T-helper 1 cell (primary cell): ENCODE results near the gene AKAP10.
"Not testable (repeated sequence)": the region's sequence is repeated elsewhere in the genome, so short reads cannot be mapped to it uniquely, and the experiment has no call there.

Source experiments
- DNase-seq, 5 donors: peaks; one replicate each; pipeline ENCODE4 v3.0.0-alpha.2; 2012 to 2020

AKAP10 gene

GRCh38 chr17:19978209-19978802 is 678 bp upstream of the AKAP10 start:
- DNase-seq, result peak in 1 of 5 donors; percentile 34

DNA sequence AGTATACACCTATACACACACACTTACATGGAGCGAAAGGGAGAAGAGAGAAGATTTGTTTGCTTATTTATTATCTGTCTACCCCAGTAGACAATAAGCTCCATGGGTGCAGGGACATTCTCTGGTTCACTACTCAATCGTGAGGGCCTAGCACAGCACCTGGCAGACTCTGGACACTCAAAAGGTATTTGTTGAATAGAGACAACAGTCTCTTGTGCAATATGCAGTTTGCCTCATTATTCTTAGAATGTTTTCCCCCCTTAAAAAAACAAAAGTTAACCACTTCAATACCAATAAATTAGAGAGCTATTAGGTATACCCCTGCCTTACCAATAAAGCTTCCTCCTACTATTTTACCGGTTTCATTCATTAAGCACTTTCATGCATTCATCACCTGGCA is 2.0 kb downstream of the AKAP10 start:
- DNase-seq, result no peak

DNA sequence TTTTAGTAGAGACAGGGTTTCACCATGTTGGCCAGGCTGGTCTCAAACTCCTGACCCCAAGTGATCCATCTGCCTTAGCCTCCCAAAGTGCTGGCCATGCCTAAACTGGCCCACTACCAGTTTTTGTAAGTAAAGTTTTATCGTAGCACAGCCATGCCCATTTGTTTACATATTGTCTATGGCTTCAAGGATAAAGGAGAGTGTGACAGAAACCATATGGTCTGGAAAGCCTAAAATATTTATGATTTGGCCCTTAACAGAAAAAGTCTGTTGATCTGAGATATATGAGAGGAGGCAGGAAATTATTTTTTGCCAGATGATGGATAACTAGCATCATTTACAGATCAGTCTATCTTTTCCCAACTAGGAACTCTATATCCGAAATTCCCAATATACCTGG is 4.5 kb downstream of the AKAP10 start:
- DNase-seq, result no peak

- not testable (repeated sequence) for DNase-seq
Observed at GRCh38 chr17:19962954-19963353, 14.7 kb downstream of the AKAP10 start.

DNA sequence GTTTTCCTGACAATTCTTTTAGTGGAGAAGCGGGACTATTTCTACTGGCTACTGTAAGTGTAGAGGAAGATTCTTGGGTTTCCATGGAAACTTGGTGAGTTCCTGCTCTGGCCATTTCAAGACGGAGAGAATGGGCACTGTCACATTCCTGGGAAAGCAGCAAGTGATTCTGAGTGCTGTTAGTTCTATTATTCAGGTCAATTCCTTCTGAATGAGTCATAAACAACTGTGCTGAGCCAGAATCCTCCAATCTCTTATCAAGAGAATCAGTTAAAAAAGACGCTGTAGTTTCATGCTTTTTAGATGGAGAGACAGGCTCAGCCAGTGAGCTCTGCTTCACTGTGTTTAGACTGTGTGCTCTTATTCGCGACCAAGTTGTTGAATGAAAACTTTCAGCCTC is 19.6 kb downstream of the AKAP10 start:
- no peak for DNase-seq

DNA sequence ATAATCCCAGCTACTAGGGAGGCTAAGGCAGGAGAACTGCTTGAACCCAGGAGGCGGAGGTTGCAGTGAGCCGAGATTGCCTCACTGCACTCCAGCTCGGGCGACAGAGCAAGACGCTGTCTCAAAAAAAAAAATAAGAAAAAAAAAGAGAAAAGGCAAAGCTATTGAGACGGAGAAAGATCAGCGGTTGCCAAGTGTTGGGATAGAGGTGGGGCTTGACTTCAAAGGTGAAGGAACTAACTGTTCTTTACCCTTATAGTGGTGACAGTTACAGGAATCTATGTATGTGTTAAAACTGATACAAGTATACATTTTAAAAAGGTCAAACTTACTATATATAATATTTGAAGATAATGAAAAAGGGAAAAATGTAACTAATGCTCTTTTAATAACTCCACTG is 22.5 kb downstream of the AKAP10 start:
- DNase-seq, result no peak

- DNase-seq, result not testable (repeated sequence)
Observed at GRCh38 chr17:19951411-19951810, 26.2 kb downstream of the AKAP10 start.

GRCh38 chr17:19950624-19951195 is 26.9 kb downstream of the AKAP10 start:
- not testable (repeated sequence) for DNase-seq

DNA sequence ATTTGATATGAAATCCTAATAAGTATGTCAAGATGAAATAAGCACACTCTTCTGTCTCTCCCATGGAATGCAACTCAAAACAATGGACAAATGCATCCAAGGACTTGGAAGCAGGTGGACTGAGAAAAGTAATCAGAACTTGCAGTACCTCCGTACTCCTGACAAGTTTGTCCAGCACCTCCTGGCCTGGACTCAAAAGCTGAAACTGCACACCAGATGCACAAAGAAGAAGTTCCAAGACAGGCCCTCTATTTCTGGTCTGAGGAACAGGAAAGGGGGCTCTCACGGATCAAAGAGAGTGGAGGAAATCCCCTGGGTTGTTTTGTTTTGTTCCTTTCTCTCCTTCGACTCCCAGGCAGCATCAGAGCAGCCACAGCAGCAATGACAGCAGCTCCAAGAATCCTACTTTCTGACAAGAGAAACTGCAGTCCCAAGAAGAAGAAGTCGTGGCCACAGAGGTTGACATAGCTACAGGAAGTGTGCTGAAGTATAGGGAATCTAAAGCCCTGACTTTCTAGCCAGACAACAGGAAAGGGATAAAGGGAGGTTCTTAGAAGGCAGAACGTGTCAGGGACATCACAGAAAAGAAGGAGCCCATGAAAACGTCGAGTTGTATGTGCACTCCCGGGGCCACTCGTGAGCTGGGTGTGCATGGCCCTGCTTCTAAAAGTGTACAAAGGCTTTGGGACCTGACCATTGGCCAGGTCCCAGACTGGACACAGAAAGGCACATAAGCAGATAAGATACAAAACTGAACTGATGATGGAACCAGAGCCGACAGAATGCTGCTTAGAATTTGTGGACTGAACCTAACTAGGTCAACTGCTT is 29.3 kb downstream of the AKAP10 start:
- DNase-seq, result no peak

- no peak for DNase-seq
Observed at GRCh38 chr17:19946921-19947320, 30.7 kb downstream of the AKAP10 start.

- no peak for DNase-seq
Observed at GRCh38 chr17:19945009-19945626, 32.5 kb downstream of the AKAP10 start.

DNA sequence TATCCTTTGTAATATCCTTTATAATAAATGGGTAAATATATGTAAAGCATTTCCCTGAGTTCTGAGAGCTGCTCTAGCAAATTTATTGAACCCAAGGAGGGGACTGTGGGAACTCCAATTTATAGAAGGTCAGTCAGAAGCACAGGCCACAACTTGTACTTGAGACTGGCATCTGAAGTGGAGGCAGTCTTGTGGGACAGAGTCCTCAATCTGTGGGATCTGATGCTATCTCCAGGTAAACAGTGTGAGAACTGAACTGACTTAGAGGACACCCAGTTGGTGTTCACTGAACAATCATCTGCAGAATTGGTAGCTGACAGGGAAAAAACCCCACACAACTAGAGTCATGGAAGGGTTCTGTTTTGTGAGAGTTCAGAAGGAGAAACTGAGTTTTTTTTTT is 34.0 kb downstream of the AKAP10 start:
- no peak for DNase-seq

DNA sequence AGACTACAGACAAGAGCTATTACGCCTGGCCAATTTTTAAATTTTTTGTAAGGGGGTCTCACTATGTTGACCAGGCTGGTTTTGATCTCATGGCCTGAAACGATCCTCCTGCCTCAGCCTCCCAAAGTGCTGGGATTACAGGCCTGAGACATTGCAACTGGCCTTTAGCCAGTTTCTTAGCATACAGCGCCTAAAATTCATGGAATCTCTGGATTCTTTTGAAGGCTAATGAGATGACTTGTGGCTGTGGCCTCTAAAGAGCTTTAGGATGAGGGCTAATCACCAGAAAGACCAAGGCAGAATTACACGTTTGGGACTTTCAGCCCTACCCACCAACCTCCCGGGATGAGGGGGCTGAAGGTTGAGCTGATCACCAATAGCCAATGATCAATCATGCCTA is 34.6 kb downstream of the AKAP10 start:
- no peak for DNase-seq

GRCh38 chr17:19940722-19941464 is 36.7 kb downstream of the AKAP10 start:
- no peak for DNase-seq

DNA sequence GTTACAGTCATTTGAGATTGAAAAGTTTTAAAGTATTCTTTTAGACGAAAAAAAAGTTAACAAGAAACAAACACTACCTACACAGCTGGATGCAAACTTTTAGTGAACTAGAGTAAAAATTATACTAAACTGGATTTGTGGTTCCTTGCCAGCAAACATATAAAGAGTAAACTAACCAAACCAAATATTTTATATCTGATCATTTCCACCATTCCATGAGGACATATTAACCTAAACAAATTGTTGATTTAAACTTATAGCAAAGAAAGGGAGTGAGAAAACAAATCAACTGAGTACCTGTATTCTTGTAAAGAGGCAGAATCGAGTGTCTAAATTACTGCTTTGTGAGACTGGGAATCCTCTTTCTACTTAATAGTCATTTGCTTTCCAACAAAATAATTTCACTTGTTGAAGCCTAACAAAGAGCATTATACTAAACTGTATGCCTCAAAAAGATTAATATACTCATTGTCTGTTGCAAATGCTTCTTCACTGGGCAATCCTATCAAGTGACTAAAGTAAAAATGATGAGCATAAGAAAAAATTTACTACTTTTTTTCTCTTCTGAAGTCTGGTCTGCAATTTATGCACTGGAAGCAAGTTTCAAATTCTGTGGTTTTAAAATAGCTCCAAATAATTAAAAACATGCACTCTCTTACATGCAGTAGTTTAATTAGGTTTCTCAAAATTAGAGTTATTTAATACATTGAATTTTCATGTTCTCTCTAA is 37.5 kb downstream of the AKAP10 start:
- DNase-seq, result no peak

DNA sequence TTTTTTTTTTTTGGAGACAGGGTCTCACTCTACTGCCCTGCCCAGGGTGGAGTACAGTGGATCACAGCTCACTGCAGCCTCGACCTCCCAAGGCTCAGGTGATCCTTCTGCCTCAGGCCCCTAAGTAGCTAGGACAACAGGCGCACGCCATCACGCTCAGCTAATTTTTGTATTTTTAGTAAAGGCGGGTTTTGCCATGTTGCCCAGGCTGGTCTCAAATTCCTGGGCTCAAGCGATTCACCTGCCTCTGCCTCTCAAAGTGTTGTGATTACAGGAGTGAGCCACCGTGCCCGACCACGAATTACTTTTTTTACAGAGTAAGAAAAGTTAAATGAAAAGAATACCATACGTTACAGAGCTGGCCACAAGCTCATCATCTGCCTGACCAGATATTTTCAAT is 38.9 kb downstream of the AKAP10 start:
- DNase-seq, result no peak

GRCh38 chr17:19937522-19937921 is 40.1 kb downstream of the AKAP10 start:
- no peak for DNase-seq

GRCh38 chr17:19935169-19935568 is 42.5 kb downstream of the AKAP10 start:
- no peak for DNase-seq

DNA sequence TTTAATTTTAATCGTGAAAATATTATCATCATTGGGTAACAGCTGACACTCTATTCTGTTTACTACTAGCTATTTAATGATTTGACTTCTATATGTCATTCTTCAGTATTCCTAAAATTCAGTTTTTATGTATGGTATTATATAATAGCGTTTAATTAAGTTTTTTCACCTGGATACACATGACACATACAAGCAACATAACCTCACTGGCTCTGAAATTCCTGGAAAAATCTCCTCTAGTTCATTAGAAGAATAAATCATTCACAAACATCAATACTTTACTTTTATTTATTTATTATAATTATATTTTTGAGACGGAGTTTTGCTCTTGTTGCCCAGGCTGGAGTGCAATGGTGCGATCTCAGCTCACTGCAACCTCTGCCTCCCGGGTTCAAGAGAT is 44.0 kb downstream of the AKAP10 start:
- no peak for DNase-seq

DNA sequence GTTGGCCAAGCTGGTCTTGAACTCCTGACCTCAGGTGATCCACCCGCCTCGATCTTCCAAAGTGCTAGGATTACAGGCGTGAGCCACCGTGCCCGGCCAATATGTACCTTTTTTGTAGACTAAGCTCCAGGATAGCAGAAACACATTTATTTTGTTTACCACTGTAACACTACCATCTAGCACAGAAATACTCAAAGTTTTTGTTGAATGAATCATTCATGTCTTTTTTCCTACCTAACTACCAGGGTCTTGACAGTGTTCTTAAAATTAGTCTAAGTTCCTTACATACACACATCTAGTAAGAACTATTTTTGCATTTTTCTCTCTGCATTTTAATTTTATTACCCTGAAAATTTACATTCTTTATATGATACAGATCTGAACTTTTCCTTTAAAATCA is 44.4 kb downstream of the AKAP10 start:
- DNase-seq, result no peak

GRCh38 chr17:19928299-19928698 is 49.3 kb downstream of the AKAP10 start:
- no peak for DNase-seq

DNA sequence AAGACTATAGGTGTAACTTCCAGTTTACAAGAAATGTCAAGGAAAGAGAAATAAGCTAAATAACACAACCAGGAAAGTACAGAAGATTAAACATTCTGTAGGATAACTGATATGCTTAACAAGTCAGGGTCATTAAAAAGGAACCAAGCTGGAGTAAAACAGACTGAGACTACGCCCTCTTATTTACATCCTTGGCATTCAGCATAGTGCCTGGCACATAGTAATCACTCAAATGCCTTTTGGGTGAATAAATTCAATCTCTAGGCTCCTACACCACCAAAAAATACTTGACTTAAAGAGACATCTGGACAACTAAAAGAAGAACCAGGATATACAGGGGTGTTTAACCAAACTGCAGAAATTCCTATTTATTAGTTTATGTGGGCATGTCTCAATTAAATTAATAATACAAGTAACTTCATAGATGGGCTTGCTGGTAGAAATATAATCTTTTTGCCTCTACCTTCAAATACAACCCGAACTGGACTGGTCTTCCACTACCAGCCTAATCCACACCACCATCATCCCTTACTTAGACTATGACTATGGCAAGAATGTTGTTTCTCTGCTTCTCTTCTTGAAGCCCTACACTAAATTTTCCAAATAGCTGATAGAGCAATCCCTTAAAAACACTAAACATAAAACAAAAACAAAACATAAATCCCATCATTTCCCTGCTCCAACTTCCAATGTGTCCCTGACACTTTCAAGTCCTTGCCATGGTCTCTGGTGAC is 62.2 kb downstream of the AKAP10 start:
- no peak for DNase-seq
